H1 (cell line): ENCODE results near the gene DISP1.
A peak's percentile ranks its signal among the peaks of the same experiment; 100 is the strongest.

Source experiments
- CHD7 ChIP-seq: fragments of 300-600 bp; sonication (generic); IDR thresholded peaks from 2 replicates; pipeline ENCODE4 v1.7.1; 2012; ENCODE audit warnings: low read length, moderate library complexity, mild to moderate bottlenecking, inconsistent platforms; ENCODE audit not compliant: insufficient replicate concordance
- CTCF ChIP-seq, 3 experiments: IDR thresholded peaks; 1 replicate in 2 of 3; 2 replicates in 1 of 3; pipeline versions ENCODE4 v1.5.1 to v1.6.1; 2011; ENCODE audit warnings: low read length in 3 of 3, mild to moderate bottlenecking in 3 of 3, inconsistent platforms in 2 of 3, low read depth in 1 of 3, moderate library complexity in 1 of 3; ENCODE audit not compliant: insufficient read depth in 1 of 3; ENCODE audit errors: control extremely low read depth in 1 of 3
- EP300 ChIP-seq, 2 experiments: IDR thresholded peaks; 1 replicate in 1 of 2; 2 replicates in 1 of 2; pipeline ENCODE4 v1.6.1; 2011 to 2012; ENCODE audit warnings: low read depth in 2 of 2, low read length in 2 of 2, mild to moderate bottlenecking in 2 of 2, borderline replicate concordance in 1 of 2, inconsistent platforms in 1 of 2, moderate library complexity in 1 of 2
- JUND ChIP-seq: IDR thresholded peaks from 2 replicates; pipeline ENCODE4 v1.6.1; 2011; ENCODE audit warnings: mild to moderate bottlenecking, improper control_type of control experiment, low read length
- MAX ChIP-seq: IDR thresholded peaks from 2 replicates; pipeline ENCODE4 v1.6.1; 2012; ENCODE audit warnings: inconsistent platforms
- POLR2A ChIP-seq, 2 experiments: IDR thresholded peaks; 1 replicate in 1 of 2; 2 replicates in 1 of 2; pipeline ENCODE4 v1.6.1; 2011; ENCODE audit warnings: low read depth in 2 of 2, low read length in 2 of 2, mild to moderate bottlenecking in 2 of 2; ENCODE audit errors: control extremely low read depth in 1 of 2
- RAD21 ChIP-seq, 2 experiments: IDR thresholded peaks in 1 of 2; conservative IDR thresholded peaks in 1 of 2; 2 replicates each; pipeline ENCODE4 v1.6.1; 2011; ENCODE audit warnings: low read depth in 2 of 2, low read length in 2 of 2, improper control_type of control experiment in 1 of 2, inconsistent platforms in 1 of 2, mild to moderate bottlenecking in 1 of 2, moderate library complexity in 1 of 2
- RFX5 ChIP-seq: IDR thresholded peaks from 2 replicates; pipeline ENCODE4 v1.6.1; 2011; ENCODE audit warnings: low read depth, low read length, improper control_type of control experiment, borderline replicate concordance
- SP1 ChIP-seq: IDR thresholded peaks from 2 replicates; pipeline ENCODE4 v1.6.1; 2011; ENCODE audit warnings: low read depth, low read length
- USF2 ChIP-seq: IDR thresholded peaks from 2 replicates; pipeline ENCODE4 v1.6.1; 2011; ENCODE audit warnings: low read length, improper control_type of control experiment

GRCh38 chr1:222814536-222815439 is at the start of gene DISP1:
- no peak for TF ChIP-seq MAX
- peak in 1 of 2 experiments; percentile 3; a peak in 1 of 3 replicates for TF ChIP-seq EP300 (IDR thresholded peaks at IDR 0.05; ENCODE audit: borderline replicate concordance in 1 of 2, low read depth in 2 of 2, low read length in 2 of 2)
- TF ChIP-seq CTCF (IDR thresholded peaks at IDR 0.05; ENCODE audit: control extremely low read depth in 1 of 3, insufficient read depth in 1 of 3, low read depth in 1 of 3, low read length in 3 of 3): no peak
- TF ChIP-seq POLR2A (IDR thresholded peaks at IDR 0.05; ENCODE audit: control extremely low read depth in 1 of 2, low read depth in 2 of 2, low read length in 2 of 2): peak in 1 of 2 experiments; percentile 55; a peak in 1 of 3 replicates
- TF ChIP-seq SP1: no peak
- TF ChIP-seq CHD7: no peak
- TF ChIP-seq RAD21 (IDR thresholded peaks at IDR 0.05 in 1 of 2, conservative IDR thresholded peaks at IDR 0.05 in 1 of 2; ENCODE audit: low read depth in 2 of 2, low read length in 2 of 2): peak in 1 of 2 experiments; percentile 13; a peak in 1 of 4 replicates
- TF ChIP-seq USF2: no peak
- no peak for TF ChIP-seq RFX5
- TF ChIP-seq JUND: no peak
